IMR-90 (cell line): ENCODE results near the gene BRF1. TPM values are rescaled to one million over a fixed set of nuclear protein-coding genes. Genes with fewer than 3 reads are reported as not detected.

Experiments used
- ATAC-seq: fragments of 200-7000 bp; cut with Tn5 transposase; 2 replicates; pipeline ENCODE4 v1.9.1; 2020; ENCODE audit warnings: low read depth, mild to moderate bottlenecking, moderate library complexity
- BruUV-seq: library from RNA; stranded (reverse); fragments of 400-500 nt; replicated peaks from 2 replicates; lab custom pipeline; 2021; lab: Mats Ljungman, UMichigan
- CTCF ChIA-PET: fragments of 300-600 bp; formaldehyde crosslinking; extraction: SDS; loops from one replicate; lab custom pipeline; 2021; ENCODE audit warnings: antibody characterized with exemption; lab: Yijun Ruan, JAX
- POLR2A ChIA-PET: fragments of 300-600 bp; sonication (Branson Sonifier 250); formaldehyde crosslinking; loops from one replicate; lab custom pipeline; 2022; ENCODE audit warnings: antibody characterized with exemption; ENCODE audit not compliant: unreplicated experiment; lab: Charles Lee
- DNase-seq: peaks from one replicate; pipeline ENCODE4 v3.0.0; 2013
- H2AFZ ChIP-seq: replicated peaks from 2 replicates; pipeline ENCODE3; 2013; ENCODE audit warnings: low read length, mild to moderate bottlenecking; ENCODE audit not compliant: poor library complexity
- H2AK5ac ChIP-seq: 2 replicates; pipeline ENCODE4 v1.6.1; 2013; ENCODE audit warnings: low read depth, low read length, inconsistent platforms
- H2AK9ac ChIP-seq: replicated peaks from 2 replicates; pipeline ENCODE3; 2013; ENCODE audit warnings: mild to moderate bottlenecking, low read depth, low read length, moderate library complexity; ENCODE audit not compliant: poor library complexity
- H2BK120ac ChIP-seq: 2 replicates; pipeline ENCODE4 v1.6.1; 2013; ENCODE audit warnings: low read depth, low read length, inconsistent platforms
- H2BK15ac ChIP-seq: 3 replicates; pipeline ENCODE4 v1.6.1; 2013; ENCODE audit warnings: low read depth, low read length, inconsistent platforms
- H2BK20ac ChIP-seq: 2 replicates; pipeline ENCODE4 v1.6.1; 2013; ENCODE audit warnings: low read depth, mild to moderate bottlenecking, inconsistent platforms, low read length, moderate library complexity
- H2BK5ac ChIP-seq: 2 replicates; pipeline ENCODE4 v1.6.1; 2013; ENCODE audit warnings: mild to moderate bottlenecking, low read depth, low read length, inconsistent platforms; ENCODE audit not compliant: poor library complexity, severe bottlenecking
- H3K14ac ChIP-seq: replicated peaks from 2 replicates; pipeline ENCODE4 v1.6.1; 2013; ENCODE audit warnings: low read depth, low read length, inconsistent platforms
- H3K18ac ChIP-seq: 2 replicates; pipeline ENCODE4 v1.6.1; 2013; ENCODE audit warnings: low read depth, low read length, control low read depth
- H3K23ac ChIP-seq: 2 replicates; pipeline ENCODE4 v1.6.1; 2013; ENCODE audit warnings: low read depth, low read length, inconsistent platforms
- H3K27ac ChIP-seq: 2 replicates; pipeline ENCODE4 v1.5.1; 2013; ENCODE audit warnings: mild to moderate bottlenecking, control low read depth, low read length; ENCODE audit not compliant: insufficient read depth
- H3K27me3 ChIP-seq: 2 replicates; pipeline ENCODE4 v1.6.1; 2013; ENCODE audit warnings: low read length; ENCODE audit not compliant: control insufficient read depth, insufficient read depth
- H3K36me3 ChIP-seq: 2 replicates; pipeline ENCODE4 v1.6.1; 2013; ENCODE audit warnings: low read length, mixed read lengths; ENCODE audit not compliant: control insufficient read depth, insufficient read depth
- H3K4ac ChIP-seq: 2 replicates; pipeline ENCODE4 v1.6.1; 2013; ENCODE audit warnings: low read depth, low read length, inconsistent platforms
- H3K4me1 ChIP-seq: 2 replicates; pipeline ENCODE4 v1.6.1; 2013; ENCODE audit warnings: low read length, mixed read lengths; ENCODE audit not compliant: control insufficient read depth, insufficient read depth
- H3K4me2 ChIP-seq: 2 replicates; pipeline ENCODE4 v1.6.1; 2013; ENCODE audit warnings: low read depth, mild to moderate bottlenecking, control low read depth, low read length, moderate library complexity
- H3K4me3 ChIP-seq: 2 replicates; pipeline ENCODE4 v1.5.1; 2013; ENCODE audit warnings: low read depth, mild to moderate bottlenecking, control low read depth, low read length, moderate library complexity; ENCODE audit not compliant: insufficient read depth
- H3K56ac ChIP-seq: 2 replicates; pipeline ENCODE4 v1.6.1; 2013; ENCODE audit warnings: low read length, inconsistent platforms; ENCODE audit not compliant: insufficient read depth; ENCODE audit errors: extremely low read depth
- H3K79me1 ChIP-seq, 2 experiments: 2 replicates each; pipeline ENCODE4 v1.6.1; 2013; ENCODE audit warnings: low read length in 2 of 2, inconsistent platforms in 1 of 2, low read depth in 1 of 2
- H3K9ac ChIP-seq: 2 replicates; pipeline ENCODE4 v1.6.1; 2013; ENCODE audit warnings: low read depth, low read length, control low read depth
- H3K9me1 ChIP-seq: 2 replicates; pipeline ENCODE4 v1.6.1; 2013; ENCODE audit warnings: low read length, inconsistent platforms; ENCODE audit not compliant: insufficient read depth
- H3K9me3 ChIP-seq: 2 replicates; pipeline ENCODE4 v1.6.1; 2013; ENCODE audit warnings: low read length; ENCODE audit not compliant: control insufficient read depth, insufficient read depth
- H4K20me1 ChIP-seq: 2 replicates; pipeline ENCODE4 v1.6.1; 2013; ENCODE audit warnings: low read length, inconsistent platforms; ENCODE audit not compliant: insufficient read depth
- H4K5ac ChIP-seq: 2 replicates; pipeline ENCODE4 v1.6.1; 2013; ENCODE audit warnings: mild to moderate bottlenecking, low read depth, low read length, control low read depth
- H4K8ac ChIP-seq, 2 experiments: 2 replicates each; pipeline ENCODE4 v1.6.1; 2013; ENCODE audit warnings: low read depth in 2 of 2, low read length in 2 of 2, control low read depth in 1 of 2, inconsistent platforms in 1 of 2
- H4K91ac ChIP-seq: 2 replicates; pipeline ENCODE4 v1.6.1; 2013; ENCODE audit warnings: low read depth, low read length, inconsistent platforms; ENCODE audit not compliant: insufficient read depth
- CHD1 ChIP-seq: IDR thresholded peaks from 2 replicates; pipeline ENCODE4 v1.6.1; 2012; ENCODE audit warnings: low read depth, low read length, improper control_type of control experiment
- CTCF ChIP-seq: conservative IDR thresholded peaks from 2 replicates; pipeline ENCODE4 v1.5.1; 2012; ENCODE audit warnings: mild to moderate bottlenecking, low read depth, low read length, improper control_type of control experiment
- MAZ ChIP-seq: IDR thresholded peaks from 2 replicates; pipeline ENCODE4 v1.6.1; 2012; ENCODE audit warnings: low read depth, mild to moderate bottlenecking, low read length, improper control_type of control experiment, moderate library complexity, borderline replicate concordance
- NFE2L2 ChIP-seq: fragments of 150-350 bp; IDR thresholded peaks from 2 replicates; pipeline ENCODE4 v1.6.1; 2016; ENCODE audit warnings: low read depth, mild to moderate bottlenecking, low read length
- POLR2A ChIP-seq: IDR thresholded peaks from 2 replicates; pipeline ENCODE4 v1.6.1; 2012; ENCODE audit warnings: mild to moderate bottlenecking, low read depth, low read length
- SMC3 ChIP-seq: fragments of 150-350 bp; IDR thresholded peaks from 2 replicates; pipeline ENCODE4 v1.6.1; 2016; ENCODE audit warnings: low read depth, mild to moderate bottlenecking, antibody characterized with exemption, low read length, moderate library complexity
- WGBS, 2 experiments: methylation state at CpG; one replicate each; pipeline versions ENCODE4 v1.1.5 to v1.1.7; 2013; ENCODE audit warnings: missing lambda C conversion rate in 2 of 2; ENCODE audit not compliant: insufficient read length in 1 of 2; ENCODE audit errors: extremely low coverage in 2 of 2; 5-methylcytosine and 5-hydroxymethylcytosine counted together
- dilution Hi-C: fragments of 300-500 bp; cut with HindIII; formaldehyde crosslinking; loops from one replicate; pipeline ENCODE4 v1.14.3; 2018; ENCODE audit warnings: low sequenced_read_pairs; ENCODE audit not compliant: unreplicated experiment
- in situ Hi-C: fragments of 300-500 bp; cut with MboI; formaldehyde crosslinking; loops from 3 replicates; pipeline ENCODE4 v1.14.3; 2019; ENCODE audit warnings: low sequenced_read_pairs, inconsistent platforms, mixed read lengths
- intact Hi-C: fragments of 100-400 bp; cut with micrococcal nuclease; formaldehyde crosslinking; loops from 2 replicates; pipeline ENCODE4 v1.10.0; 2022
- polyA plus RNA-seq, 3 experiments: library from polyadenylated mRNA; depleted of rRNA; stranded (reverse); fragments of >200 nt; gene quantifications; 2 replicates each; pipeline ENCODE4 v1.2.3, GENCODE V29; 2012; ENCODE audit warnings: low replicate concordance in 1 of 3
- total RNA-seq: library from RNA; depleted of rRNA; stranded (reverse); fragments of >200 nt; gene quantifications from 2 replicates; pipeline ENCODE4 v1.2.3, GENCODE V29; 2012
- TF ChIP-seq, protein P1 (sequence below): fragments of 150-350 bp; IDR thresholded peaks from 2 replicates; pipeline ENCODE4 v1.6.1; 2016; ENCODE audit warnings: low read depth, mild to moderate bottlenecking, low read length, moderate library complexity, borderline replicate concordance

BRF1 gene
- total and polyA plus RNA-seq, 2 of the 4 experiments (the other 2 are of a cell fraction), result 12.4 to 16.7 TPM

- H2AFZ ChIP-seq, result no peak overlapping the region
- POLR2A ChIA-PET, result no interaction called here
- intact Hi-C loops, result no loop called here
- H3K9me1 ChIP-seq, result peaks cover 3% of the 10 kb centered on the region; the same call in 1 of the 2 replicates
- H2AK5ac ChIP-seq, result no peak overlapping the region
- no peak overlapping the region for H3K4me2 ChIP-seq
- no peak overlapping the region for H2BK5ac ChIP-seq
- H3K9me3 ChIP-seq, result no peaks in the 10 kb centered on the region
- H2BK20ac ChIP-seq, result no peak overlapping the region
- H3K9ac ChIP-seq, result no peak overlapping the region
- H3K36me3 ChIP-seq, result peaks cover 19% of the 10 kb centered on the region
- H3K56ac ChIP-seq, result no peak overlapping the region
- no peak overlapping the region for H4K91ac ChIP-seq
- H3K79me1 ChIP-seq, result peaks cover 3 to 11% of the 10 kb centered on the region in 2 experiments; a peak in 3 of 4 replicates
- BruUV-seq, result no TSS peak
- TF ChIP-seq SMC3, result no peak
- TF ChIP-seq MAZ, result no peak
- no peak for TF ChIP-seq CHD1
- TF ChIP-seq POLR2A, result no peak
- TF ChIP-seq NFE2L2, result no peak
- TF ChIP-seq, protein P1, sequence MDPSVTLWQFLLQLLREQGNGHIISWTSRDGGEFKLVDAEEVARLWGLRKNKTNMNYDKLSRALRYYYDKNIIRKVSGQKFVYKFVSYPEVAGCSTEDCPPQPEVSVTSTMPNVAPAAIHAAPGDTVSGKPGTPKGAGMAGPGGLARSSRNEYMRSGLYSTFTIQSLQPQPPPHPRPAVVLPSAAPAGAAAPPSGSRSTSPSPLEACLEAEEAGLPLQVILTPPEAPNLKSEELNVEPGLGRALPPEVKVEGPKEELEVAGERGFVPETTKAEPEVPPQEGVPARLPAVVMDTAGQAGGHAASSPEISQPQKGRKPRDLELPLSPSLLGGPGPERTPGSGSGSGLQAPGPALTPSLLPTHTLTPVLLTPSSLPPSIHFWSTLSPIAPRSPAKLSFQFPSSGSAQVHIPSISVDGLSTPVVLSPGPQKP, result no peak
- no peak for TF ChIP-seq CTCF
- H3K18ac ChIP-seq, result no peak overlapping the region
- H3K27me3 ChIP-seq, result no peaks in the 10 kb centered on the region
- dilution Hi-C loops, result no loop called here
- no peak overlapping the region for H3K23ac ChIP-seq
- WGBS, 2 experiments, result 100% methylated on average over 2 of the region's 14 CpGs; no CpG with 5 or more reads in 1 of the 2 experiments
- CTCF ChIA-PET, result no interaction called here
- no peak overlapping the region for H2BK120ac ChIP-seq
- ATAC-seq, result no peak
- no peak overlapping the region for H4K8ac ChIP-seq
- in situ Hi-C loops, result no loop called here
- no peaks in the 10 kb centered on the region for H3K4me1 ChIP-seq
- no peak overlapping the region for H3K27ac ChIP-seq
- no peaks in the 10 kb centered on the region; the same call in 1 of the 2 replicates for H4K20me1 ChIP-seq
- H3K4me3 ChIP-seq, result no peak overlapping the region
- no peak overlapping the region for H4K5ac ChIP-seq
- no peak overlapping the region for H2AK9ac ChIP-seq
- no peak overlapping the region for H3K14ac ChIP-seq
- H3K4ac ChIP-seq, result no peak overlapping the region
- no peak for DNase-seq
- no peak overlapping the region for H2BK15ac ChIP-seq
These were observed 73.5 kb downstream of the BRF1 start for GRCh38 chr14:105227346-105227745.
